MM.1S (cell line): Measurements from ENCODE around the gene PIEZO1.

Source experiments
- DNase-seq: peaks from one replicate; pipeline ENCODE4 v3.0.0-alpha.2; 2015
- H2AFZ ChIP-seq: fragments of 300-600 bp; sonication (generic); 2 replicates; pipeline ENCODE4 v1.6.0; 2016; ENCODE audit warnings: antibody characterized with exemption, low read length
- H3F3A ChIP-seq: fragments of 300-600 bp; sonication (generic); 2 replicates; pipeline ENCODE4 v1.6.1; 2016; ENCODE audit warnings: mild to moderate bottlenecking, antibody characterized with exemption, low read length, moderate library complexity, mixed read lengths; ENCODE audit not compliant: insufficient read depth
- H3K27ac ChIP-seq: fragments of 300-600 bp; sonication (generic); 2 replicates; pipeline ENCODE4 v1.5.1; 2016; ENCODE audit warnings: mild to moderate bottlenecking, low read length
- H3K27me3 ChIP-seq: fragments of 300-600 bp; sonication (generic); replicated peaks from 2 replicates; pipeline ENCODE4 v1.6.0; 2016; ENCODE audit warnings: low read length; ENCODE audit not compliant: insufficient read depth
- H3K36me3 ChIP-seq: fragments of 300-600 bp; sonication (generic); replicated peaks from 2 replicates; pipeline ENCODE4 v1.6.1; 2016; ENCODE audit warnings: mild to moderate bottlenecking, low read length, mixed read lengths; ENCODE audit not compliant: insufficient read depth
- H3K4me1 ChIP-seq: fragments of 300-600 bp; sonication (generic); 2 replicates; pipeline ENCODE4 v1.6.1; 2016; ENCODE audit warnings: low read length, mixed read lengths
- H3K4me2 ChIP-seq: fragments of 300-600 bp; sonication (generic); 2 replicates; pipeline ENCODE4 v1.6.0; 2016; ENCODE audit warnings: low read depth, low read length
- H3K4me3 ChIP-seq: fragments of 300-600 bp; sonication (generic); 2 replicates; pipeline ENCODE4 v1.5.1; 2016; ENCODE audit warnings: low read length, mixed read lengths
- H3K79me2 ChIP-seq: fragments of 300-600 bp; sonication (generic); 2 replicates; pipeline ENCODE4 v1.6.1; 2016; ENCODE audit warnings: mixed run types, low read length, mixed read lengths
- H3K9ac ChIP-seq: fragments of 300-600 bp; sonication (generic); 2 replicates; pipeline ENCODE4 v1.6.1; 2016; ENCODE audit warnings: low read length, mixed read lengths
- H3K9me2 ChIP-seq: fragments of 300-600 bp; sonication (generic); replicated peaks from 2 replicates; pipeline ENCODE4 v1.6.1; 2016; ENCODE audit warnings: mild to moderate bottlenecking, low read length, mixed read lengths; ENCODE audit not compliant: insufficient read depth
- H3K9me3 ChIP-seq: fragments of 300-600 bp; sonication (generic); replicated peaks from 2 replicates; pipeline ENCODE4 v1.6.1; 2016; ENCODE audit warnings: mild to moderate bottlenecking, low read length, mixed read lengths; ENCODE audit not compliant: insufficient read depth
- H4K20me1 ChIP-seq: fragments of 300-600 bp; sonication (generic); 2 replicates; pipeline ENCODE4 v1.6.1; 2016; ENCODE audit warnings: mild to moderate bottlenecking, low read length, moderate library complexity, mixed read lengths; ENCODE audit not compliant: insufficient read depth
- EZH2 ChIP-seq: fragments of 300-600 bp; sonication (generic); optimal IDR thresholded peaks from 2 replicates; pipeline ENCODE3; 2017; ENCODE audit warnings: low read depth, mild to moderate bottlenecking, antibody characterized with exemption, low read length, mixed read lengths
- EZH2phosphoT487 ChIP-seq: fragments of 300-600 bp; sonication (generic); IDR thresholded peaks from 2 replicates; pipeline ENCODE4 v1.6.1; 2018; ENCODE audit warnings: antibody characterized with exemption, low read length
- TF ChIP-seq, protein P1 (sequence below): fragments of 300-600 bp; sonication (generic); IDR thresholded peaks from 2 replicates; pipeline ENCODE4 v1.5.1; 2016; ENCODE audit warnings: antibody characterized with exemption, low read length, mixed read lengths

PIEZO1 gene

DNA sequence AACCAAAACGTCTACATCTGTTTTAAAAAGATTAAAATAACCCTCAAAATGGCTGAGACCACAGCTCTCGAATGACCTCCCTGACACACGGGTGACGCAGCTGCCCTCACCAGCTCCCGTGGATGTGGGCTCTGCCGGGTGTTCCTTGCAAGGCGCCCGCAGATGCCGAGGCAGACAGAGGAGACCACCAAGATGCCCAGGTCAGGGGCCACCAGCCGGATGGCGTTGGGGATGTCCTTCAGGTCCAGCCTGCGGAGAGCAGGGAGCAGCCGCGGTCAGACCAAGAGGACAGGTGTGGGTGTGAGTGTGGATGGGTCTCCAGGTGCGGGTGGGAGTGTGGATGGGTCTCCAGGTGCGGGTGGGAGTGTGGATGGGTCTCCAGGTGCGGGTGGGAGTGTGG lies 43.7 kb downstream of the PIEZO1 start:
- Histone ChIP-seq H4K20me1 (0 out of 2 replicates have a peak, but pooled peaks cover 3% of the 10 kb centered on the region), H3K4me1 (no peaks in the 10 kb centered on the region), H3K9me2 (no peaks in the 10 kb centered on the region), H3K27me3 (no peaks in the 10 kb centered on the region), H3K36me3 (no peaks in the 10 kb centered on the region), H3K79me2 (peaks cover 25% of the 10 kb centered on the region; the same call in 1 of the 2 replicates), H3F3A (no peaks in the 10 kb centered on the region), H2AFZ (no peak overlapping the region), H3K4me3 (no peak overlapping the region), H3K9me3 (no peaks in the 10 kb centered on the region), H3K4me2 (no peak overlapping the region), H3K27ac (no peak overlapping the region), H3K9ac (no peak overlapping the region)
- no peak for DNase-seq
- TF ChIP-seq EZH2phosphoT487 (no peak), EZH2 (no peak)
- TF ChIP-seq, protein P1, sequence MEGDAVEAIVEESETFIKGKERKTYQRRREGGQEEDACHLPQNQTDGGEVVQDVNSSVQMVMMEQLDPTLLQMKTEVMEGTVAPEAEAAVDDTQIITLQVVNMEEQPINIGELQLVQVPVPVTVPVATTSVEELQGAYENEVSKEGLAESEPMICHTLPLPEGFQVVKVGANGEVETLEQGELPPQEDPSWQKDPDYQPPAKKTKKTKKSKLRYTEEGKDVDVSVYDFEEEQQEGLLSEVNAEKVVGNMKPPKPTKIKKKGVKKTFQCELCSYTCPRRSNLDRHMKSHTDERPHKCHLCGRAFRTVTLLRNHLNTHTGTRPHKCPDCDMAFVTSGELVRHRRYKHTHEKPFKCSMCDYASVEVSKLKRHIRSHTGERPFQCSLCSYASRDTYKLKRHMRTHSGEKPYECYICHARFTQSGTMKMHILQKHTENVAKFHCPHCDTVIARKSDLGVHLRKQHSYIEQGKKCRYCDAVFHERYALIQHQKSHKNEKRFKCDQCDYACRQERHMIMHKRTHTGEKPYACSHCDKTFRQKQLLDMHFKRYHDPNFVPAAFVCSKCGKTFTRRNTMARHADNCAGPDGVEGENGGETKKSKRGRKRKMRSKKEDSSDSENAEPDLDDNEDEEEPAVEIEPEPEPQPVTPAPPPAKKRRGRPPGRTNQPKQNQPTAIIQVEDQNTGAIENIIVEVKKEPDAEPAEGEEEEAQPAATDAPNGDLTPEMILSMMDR: no peak

DNA sequence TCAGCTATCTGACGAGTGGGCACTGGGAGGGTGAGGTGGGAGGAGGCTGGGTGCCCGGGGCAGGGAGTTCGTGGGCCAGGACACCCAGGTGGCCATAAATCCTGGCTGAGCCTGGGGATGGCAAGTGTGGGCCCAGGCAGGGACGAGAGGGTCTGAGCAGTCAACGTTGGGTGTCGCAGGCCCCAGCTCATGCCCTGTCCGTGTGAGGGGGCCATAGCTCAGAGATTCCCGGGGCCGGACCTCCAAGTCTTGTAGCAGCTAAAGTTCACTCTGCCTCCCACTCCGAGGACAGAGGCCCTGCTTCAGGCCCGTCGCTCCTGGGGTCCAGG lies 44.3 kb downstream of the PIEZO1 start:
- Histone ChIP-seq H3F3A (no peaks in the 10 kb centered on the region), H4K20me1 (0 out of 2 replicates have a peak, but pooled peaks cover 3% of the 10 kb centered on the region), H3K9me2 (no peaks in the 10 kb centered on the region), H3K79me2 (peaks cover 20% of the 10 kb centered on the region; the same call in 1 of the 2 replicates), H3K27ac (no peak overlapping the region), H3K4me2 (no peak overlapping the region), H3K36me3 (no peaks in the 10 kb centered on the region), H2AFZ (no peak overlapping the region), H3K27me3 (no peaks in the 10 kb centered on the region), H3K4me1 (no peaks in the 10 kb centered on the region), H3K4me3 (no peak overlapping the region), H3K9ac (no peak overlapping the region), H3K9me3 (no peaks in the 10 kb centered on the region)
- no peak for DNase-seq
- TF ChIP-seq EZH2: no peak
- TF ChIP-seq, protein P1: no peak
- no peak for TF ChIP-seq EZH2phosphoT487

DNA sequence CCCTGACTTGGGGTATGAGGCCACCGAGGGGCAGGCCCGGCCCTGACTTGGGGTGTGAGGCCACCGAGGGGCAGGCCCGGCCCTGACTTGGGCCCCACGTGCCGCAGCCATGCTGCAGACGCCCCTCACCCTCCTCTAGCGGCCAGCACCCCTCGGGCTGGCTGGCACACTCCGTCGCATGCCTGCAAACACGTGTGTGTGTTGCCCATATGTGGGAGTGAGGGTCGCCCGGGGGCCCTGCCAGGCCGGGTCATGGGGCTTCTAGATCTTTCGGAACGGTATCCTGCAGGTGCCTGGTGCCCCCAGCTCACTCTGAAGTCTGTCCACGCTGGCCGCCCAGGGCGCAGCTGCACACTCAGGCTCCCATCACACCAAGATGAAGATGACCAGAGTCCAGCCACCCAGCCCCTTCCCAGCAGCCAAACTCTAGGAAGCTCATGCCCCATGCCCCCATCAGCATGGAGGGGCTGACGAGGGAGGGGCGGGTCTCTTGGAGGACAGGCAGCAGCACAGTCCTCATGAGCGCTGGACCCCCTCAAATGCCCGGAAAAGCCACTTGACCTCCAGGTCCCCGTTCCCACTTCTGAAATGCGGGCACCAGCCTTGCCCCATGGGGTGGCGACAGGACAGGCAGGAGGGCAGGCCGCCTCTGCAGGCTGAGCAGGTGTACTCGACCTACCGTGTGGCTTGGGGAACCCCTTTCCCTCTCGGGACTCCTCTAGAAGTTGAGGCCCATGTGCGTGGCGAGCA lies 44.9 kb downstream of the PIEZO1 start:
- Histone ChIP-seq H3K9me2 (no peaks in the 10 kb centered on the region), H2AFZ (no peak overlapping the region), H4K20me1 (0 out of 2 replicates have a peak, but pooled peaks cover 3% of the 10 kb centered on the region), H3K9ac (no peak overlapping the region), H3K27ac (no peak overlapping the region), H3K9me3 (no peaks in the 10 kb centered on the region), H3K4me2 (no peak overlapping the region), H3K79me2 (peaks cover 18% of the 10 kb centered on the region; the same call in 1 of the 2 replicates), H3K36me3 (no peaks in the 10 kb centered on the region), H3K4me1 (no peaks in the 10 kb centered on the region), H3K27me3 (no peaks in the 10 kb centered on the region), H3F3A (no peaks in the 10 kb centered on the region), H3K4me3 (no peak overlapping the region)
- no peak for DNase-seq
- TF ChIP-seq, protein P1: no peak
- TF ChIP-seq EZH2phosphoT487: no peak
- TF ChIP-seq EZH2: no peak
